SU-DHL-6 (cell line): ENCODE results near the gene TBL2.
A peak's percentile ranks its signal among the peaks of the same experiment; 100 is the strongest.
"Not testable (repeated sequence)": the region's sequence is repeated elsewhere in the genome, so short reads cannot be mapped to it uniquely, and the experiment has no call there.

Source experiments
- H2AFZ ChIP-seq: fragments of 200-600 bp; sonication (generic); 2 replicates; pipeline ENCODE4 v1.6.1; 2014; ENCODE audit warnings: low read depth, mild to moderate bottlenecking, moderate library complexity, mixed read lengths, antibody characterized with exemption, low read length; ENCODE audit not compliant: severe bottlenecking
- H3F3A ChIP-seq: fragments of 200-600 bp; shearing (Covaris generic); 2 replicates; pipeline ENCODE4 v1.6.0; 2016; ENCODE audit warnings: antibody characterized with exemption, mild to moderate bottlenecking; ENCODE audit not compliant: insufficient read depth
- H3K27ac ChIP-seq: fragments of 200-600 bp; sonication (generic); 2 replicates; pipeline ENCODE4 v1.5.1; 2016; ENCODE audit warnings: low read depth, mild to moderate bottlenecking, low read length, moderate library complexity, mixed read lengths
- H3K27me3 ChIP-seq: fragments of 200-600 bp; sonication (generic), shearing (Covaris generic); 2 replicates; pipeline ENCODE4 v1.6.0; 2014; ENCODE audit warnings: mild to moderate bottlenecking, low read length
- H3K36me3 ChIP-seq: fragments of 200-600 bp; sonication (generic); 2 replicates; pipeline ENCODE4 v1.6.1; 2014; ENCODE audit warnings: mild to moderate bottlenecking, low read length, mixed read lengths
- H3K4me2 ChIP-seq: fragments of 300-600, 200-600 bp; shearing (Covaris generic), sonication (generic); 2 replicates; pipeline ENCODE4 v1.6.0; 2014; ENCODE audit warnings: low read length, low read depth, mild to moderate bottlenecking; ENCODE audit not compliant: poor library complexity, severe bottlenecking
- H3K4me3 ChIP-seq: fragments of 200-600 bp; sonication (generic); 2 replicates; pipeline ENCODE4 v1.5.1; 2014; ENCODE audit warnings: antibody characterized with exemption, low read length, mild to moderate bottlenecking, mixed read lengths; ENCODE audit not compliant: insufficient read depth, poor library complexity, severe bottlenecking
- H3K79me2 ChIP-seq: fragments of 200-600 bp; sonication (generic); 2 replicates; pipeline ENCODE4 v1.6.1; 2014; ENCODE audit warnings: mild to moderate bottlenecking, low read length, moderate library complexity; ENCODE audit not compliant: insufficient read depth
- H3K9ac ChIP-seq: fragments of 200-600 bp; sonication (generic); 2 replicates; pipeline ENCODE4 v1.7.0; 2014; ENCODE audit warnings: mild to moderate bottlenecking, low read length
- H3K9me2 ChIP-seq: fragments of 200-600 bp; sonication (generic); replicated peaks from 2 replicates; pipeline ENCODE4 v1.6.1; 2014; ENCODE audit warnings: low read length; ENCODE audit not compliant: insufficient read depth
- H3K9me3 ChIP-seq: fragments of 200-600 bp; sonication (generic); 2 replicates; pipeline ENCODE4 v1.6.1; 2014; ENCODE audit warnings: low read length, mixed read lengths; ENCODE audit not compliant: insufficient read depth
- H4K20me1 ChIP-seq: fragments of 200-600 bp; sonication (generic); 2 replicates; pipeline ENCODE4 v1.6.1; 2014; ENCODE audit warnings: low read depth, mild to moderate bottlenecking, antibody characterized with exemption, low read length, moderate library complexity, mixed read lengths
- CTCF ChIP-seq: fragments of 200-600 bp; sonication (generic); IDR thresholded peaks from one replicate; pipeline ENCODE4 v1.5.1; 2017; ENCODE audit warnings: antibody characterized with exemption, mild to moderate bottlenecking, low read length, moderate library complexity; ENCODE audit not compliant: insufficient read depth, poor library complexity, severe bottlenecking
- EZH2phosphoT487 ChIP-seq: fragments of 200-600 bp; sonication (generic), shearing (Covaris generic); conservative IDR thresholded peaks from 2 replicates; pipeline ENCODE4 v1.6.1; 2018; ENCODE audit warnings: mild to moderate bottlenecking, antibody characterized with exemption, low read length, moderate library complexity, mixed read lengths

TBL2 gene

GRCh38 chr7:73567846-73568685, 10.3 kb downstream of the TBL2 start:
- no peak overlapping the region for H3K27ac ChIP-seq
- no peaks in the 10 kb centered on the region for H3K79me2 ChIP-seq
- H3K36me3 ChIP-seq = peaks cover 2% of the 10 kb centered on the region; the same call in 1 of the 2 replicates
- no peak overlapping the region for H3K4me3 ChIP-seq
- H3K9me3 ChIP-seq = no peaks in the 10 kb centered on the region
- no peak for TF ChIP-seq EZH2phosphoT487
- no peak for TF ChIP-seq CTCF
- no peak overlapping the region for H3K9ac ChIP-seq
- H4K20me1 ChIP-seq = no peaks in the 10 kb centered on the region
- no peaks in the 10 kb centered on the region for H3K27me3 ChIP-seq
- no peak overlapping the region for H2AFZ ChIP-seq
- no peak overlapping the region for H3K4me2 ChIP-seq
- H3F3A ChIP-seq = no peaks in the 10 kb centered on the region
- no peaks in the 10 kb centered on the region for H3K9me2 ChIP-seq

GRCh38 chr7:73567140-73567539, 11.2 kb downstream of the TBL2 start:
- Histone ChIP-seq H3K36me3 (no peaks in the 10 kb centered on the region), H3K4me2 (no peak overlapping the region), H3F3A (no peaks in the 10 kb centered on the region), H3K27ac (no peak overlapping the region), H3K4me3 (no peak overlapping the region), H3K79me2 (no peaks in the 10 kb centered on the region), H3K9me2 (no peaks in the 10 kb centered on the region), H3K9me3 (no peaks in the 10 kb centered on the region), H3K27me3 (no peaks in the 10 kb centered on the region), H3K9ac (no peak overlapping the region), H2AFZ (no peak overlapping the region), H4K20me1 (no peaks in the 10 kb centered on the region)
- no peak for TF ChIP-seq EZH2phosphoT487
- no peak for TF ChIP-seq CTCF

GRCh38 chr7:73566431-73566830, 11.9 kb downstream of the TBL2 start:
- H3K36me3 ChIP-seq, H3K9me3 ChIP-seq, H3F3A ChIP-seq, H3K9me2 ChIP-seq, H3K9ac ChIP-seq, H3K27me3 ChIP-seq, H2AFZ ChIP-seq, H4K20me1 ChIP-seq, H3K4me3 ChIP-seq, H3K79me2 ChIP-seq, H3K27ac ChIP-seq: not testable (repeated sequence)
- peak overlapping the region; percentile 34 for H3K4me2 ChIP-seq

- TF ChIP-seq CTCF (no peak), EZH2phosphoT487 (no peak)
- H3K79me2 ChIP-seq = no peaks in the 10 kb centered on the region
These were observed 12.6 kb downstream of the TBL2 start for GRCh38 chr7:73565675-73566340.

More at GRCh38 chr7:73565675-73566340, 12.6 kb downstream of the TBL2 start:
- H3K9me2 ChIP-seq = no peaks in the 10 kb centered on the region
- no peaks in the 10 kb centered on the region for H3F3A ChIP-seq
- no peaks in the 10 kb centered on the region for H3K9me3 ChIP-seq
- H3K9ac ChIP-seq = no peak overlapping the region
- no peak overlapping the region for H3K4me3 ChIP-seq
- H3K27ac ChIP-seq = no peak overlapping the region
- H4K20me1 ChIP-seq = no peaks in the 10 kb centered on the region
- no peaks in the 10 kb centered on the region for H3K27me3 ChIP-seq
- no peaks in the 10 kb centered on the region for H3K36me3 ChIP-seq
- no peak overlapping the region for H2AFZ ChIP-seq
- peak overlapping the region; percentile 34 for H3K4me2 ChIP-seq
